RWPE1 (cell line): ENCODE measurements around the gene HCRT.

Experiments used
- CTCF ChIA-PET: fragments of 350-600 bp; sonication (Branson Sonifier 250); formaldehyde crosslinking; extraction: SDS; loops from one replicate; lab custom pipeline; 2021; lab: Yijun Ruan, JAX
- POLR2A ChIA-PET: fragments of 400-600 bp; formaldehyde crosslinking; extraction: SDS; loops from one replicate; lab custom pipeline; 2020; ENCODE audit warnings: antibody characterized with exemption; ENCODE audit not compliant: low non-redundant PET; lab: Yijun Ruan, JAX
- DNase-seq: peaks from one replicate; pipeline ENCODE4 v3.0.0; 2012; ENCODE audit warnings: low spot score
- H3K27ac ChIP-seq: fragments of 450-650 bp; 2 replicates; pipeline ENCODE4 v1.5.1; 2017
- CTCF ChIP-seq: fragments of 450-650 bp; conservative IDR thresholded peaks from 2 replicates; pipeline ENCODE4 v1.5.1; 2017; ENCODE audit warnings: low read depth, mild to moderate bottlenecking

The HCRT gene, protein sequence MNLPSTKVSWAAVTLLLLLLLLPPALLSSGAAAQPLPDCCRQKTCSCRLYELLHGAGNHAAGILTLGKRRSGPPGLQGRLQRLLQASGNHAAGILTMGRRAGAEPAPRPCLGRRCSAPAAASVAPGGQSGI

DNA sequence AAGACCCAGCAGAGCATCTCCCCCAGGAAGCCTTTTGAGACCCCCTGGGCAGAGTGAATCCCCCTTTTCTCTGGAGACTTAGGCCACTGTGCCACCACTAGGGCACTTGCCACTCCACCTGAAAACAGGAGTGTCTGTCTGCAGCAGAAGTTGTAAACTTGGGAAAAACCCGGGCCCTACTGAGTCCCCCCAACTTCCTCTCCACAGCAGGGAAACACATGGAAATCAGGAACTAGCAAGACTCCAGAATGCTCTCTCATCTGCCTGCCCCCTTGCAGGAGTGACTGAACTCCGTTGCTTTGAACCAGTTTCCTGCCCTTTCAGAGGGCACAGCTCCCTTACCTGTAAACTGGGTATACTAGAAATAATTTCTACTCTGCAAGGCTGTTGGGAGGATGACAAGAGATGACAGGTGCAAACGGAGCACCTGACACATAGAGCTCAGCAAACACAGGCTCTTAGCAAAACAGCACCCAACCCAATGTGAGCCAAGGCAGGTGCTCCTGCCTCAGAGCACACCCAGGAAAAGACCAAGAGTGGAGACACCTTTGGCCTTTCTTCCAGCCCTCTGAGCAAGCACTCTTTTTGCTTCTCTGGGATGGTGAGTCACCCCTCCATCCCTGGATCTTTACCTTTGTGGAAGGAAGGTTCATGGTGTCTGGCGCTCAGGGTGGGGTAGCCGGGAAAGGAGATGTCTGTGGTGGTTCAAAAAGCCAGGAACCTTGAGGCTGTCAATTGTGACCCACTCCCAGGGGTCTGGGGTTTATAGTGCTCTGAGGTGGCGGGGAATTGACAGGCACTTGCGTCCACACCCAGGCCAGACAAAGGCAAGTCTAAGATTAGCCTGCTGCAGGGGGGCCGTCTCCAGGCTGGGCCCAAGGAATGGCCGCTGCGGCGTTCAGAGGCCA lies at the start of gene HCRT:
TSS of gene HCRT (minus strand) at position 740 of the 908 bp plus-strand sequence. CDS start at position 653, 87 bp downstream.
- H3K27ac ChIP-seq = no peak within 1 kb of the TSS
- TF ChIP-seq CTCF = no peak
- CTCF ChIA-PET = interaction anchor here (0.6 to 0.7 kb wide), 2 partner anchors 62 to 255 kb away, joined by 3 to 4 read pairs; partner anchors contain the start of genes HSPB9 and ODAD4
- DNase-seq = no peak
- POLR2A ChIA-PET = no interaction called here

DNA sequence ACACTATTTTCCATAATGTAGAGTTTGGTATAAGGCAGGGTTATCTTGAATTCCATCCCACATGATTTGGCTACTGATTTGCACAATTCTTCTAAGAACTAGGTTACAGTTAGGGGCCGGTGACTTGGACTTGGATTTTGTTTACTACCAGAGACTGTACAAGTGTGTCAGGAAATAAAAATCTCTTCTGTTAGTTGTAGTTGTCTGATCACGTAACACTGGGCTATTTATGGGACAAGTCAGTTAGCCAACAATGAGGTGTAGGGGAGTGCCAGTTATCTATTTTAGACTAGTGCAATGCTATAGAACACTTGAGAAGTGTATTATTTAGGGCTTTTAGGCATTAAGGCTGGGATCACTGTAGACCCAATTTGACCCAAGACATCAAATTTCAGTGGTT lies 48.7 kb upstream of the HCRT start:
- no peak overlapping the region for H3K27ac ChIP-seq
- ChIA-PET CTCF (no interaction called here), POLR2A (no interaction called here)
- no peak for TF ChIP-seq CTCF
- no peak for DNase-seq

DNA sequence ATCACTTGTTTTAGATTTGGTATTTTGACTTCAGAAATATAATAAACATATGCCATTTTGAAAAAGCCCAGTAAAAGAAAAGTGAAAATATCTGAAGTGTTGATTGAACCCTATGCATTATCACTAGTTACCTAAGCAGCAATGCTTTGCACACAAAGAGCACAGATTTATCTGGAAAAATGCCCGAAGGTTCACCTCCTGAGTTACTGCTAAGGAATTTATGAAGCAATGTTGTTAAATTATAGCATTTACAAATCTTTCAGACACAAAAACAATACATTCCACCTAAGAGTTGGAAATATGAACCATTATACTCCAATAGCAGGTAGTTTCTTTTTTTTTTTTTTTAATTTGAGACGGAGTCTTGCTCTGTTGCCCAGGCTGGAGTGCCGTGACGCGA lies 47.9 kb upstream of the HCRT start:
- TF ChIP-seq CTCF = no peak
- POLR2A ChIA-PET = no interaction called here
- CTCF ChIA-PET = no interaction called here
- peak overlapping the region; percentile 40 for H3K27ac ChIP-seq
- peak; percentile 31 for DNase-seq

GRCh38 chr17:42230225-42230624 lies 45.0 kb upstream of the HCRT start:
- DNase-seq = no peak
- CTCF ChIA-PET = interaction anchor here (0.6 to 0.7 kb wide), 2 partner anchors 190 to 370 kb away, joined by 3 to 6 read pairs; no protein-coding TSS in a partner anchor
- TF ChIP-seq CTCF = no peak
- no peak overlapping the region for H3K27ac ChIP-seq
- POLR2A ChIA-PET = no interaction called here

- DNase-seq = no peak
- ChIA-PET POLR2A (no interaction called here), CTCF (interaction anchor here (0.5 to 0.7 kb wide), 2 partner anchors 32 to 171 kb away, joined by 3 to 5 read pairs; no protein-coding TSS in a partner anchor)
- no peak for TF ChIP-seq CTCF
- no peak overlapping the region; the same call in 1 of the 2 replicates for H3K27ac ChIP-seq
Observed at GRCh38 chr17:42227849-42228700, 42.8 kb upstream of the HCRT start.

GRCh38 chr17:42225646-42226045 lies 40.4 kb upstream of the HCRT start:
- TF ChIP-seq CTCF = no peak
- no peak overlapping the region for H3K27ac ChIP-seq
- POLR2A ChIA-PET = no interaction called here
- CTCF ChIA-PET = no interaction called here
- no peak for DNase-seq
